Ramos (cell line): ENCODE measurements around the gene WDR7.

Experiments
- in situ Hi-C: fragments of 300-500 bp; cut with MboI; formaldehyde crosslinking; loops from one replicate; pipeline ENCODE4 v1.14.3; 2022; ENCODE audit warnings: low sequenced_read_pairs; ENCODE audit not compliant: unreplicated experiment

WDR7 gene

GRCh38 chr18:56775701-56776100 lies 124.5 kb downstream of the WDR7 start:
- in situ Hi-C loops: loop anchor here (25.0 kb wide), 1 partner anchor 662 kb away; the partner anchor contains the start of gene ONECUT2

- in situ Hi-C loops: loop anchor here (25.0 kb wide), 1 partner anchor 650 kb away; the partner anchor contains the start of gene ONECUT2
These were observed 136.2 kb downstream of the WDR7 start for GRCh38 chr18:56787390-56787789.

GRCh38 chr18:56789004-56789888 lies 138.1 kb downstream of the WDR7 start:
- in situ Hi-C loops: loop anchor here (25.0 kb wide), 1 partner anchor 648 kb away; the partner anchor contains the start of gene ONECUT2

- in situ Hi-C loops: loop anchor here (25.0 kb wide), 1 partner anchor 647 kb away; the partner anchor contains the start of gene ONECUT2
These were observed 138.7 kb downstream of the WDR7 start for GRCh38 chr18:56789889-56790180.

GRCh38 chr18:56795381-56795780 lies 144.2 kb downstream of the WDR7 start:
- in situ Hi-C loops: loop anchor here (25.0 kb wide), 1 partner anchor 642 kb away; the partner anchor contains the start of gene ONECUT2

DNA sequence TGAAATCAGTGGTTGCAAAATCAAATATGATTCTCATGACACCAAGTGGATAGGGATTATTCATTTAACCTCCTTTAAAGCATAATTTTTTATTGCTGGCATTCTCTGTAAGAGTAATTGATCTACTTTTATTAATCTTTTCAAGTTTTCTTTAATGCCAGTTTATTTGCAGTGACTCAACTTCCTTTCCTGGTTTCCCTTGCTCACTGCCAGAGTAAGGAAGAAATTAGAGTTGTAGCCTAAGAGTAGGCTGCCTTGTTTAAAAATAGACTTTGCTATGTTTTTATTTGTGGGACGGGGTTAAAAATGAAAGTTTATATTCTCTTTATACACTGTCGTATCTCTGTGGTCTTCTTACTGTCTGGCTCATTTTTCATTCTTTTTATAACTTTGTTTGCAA lies 148.6 kb downstream of the WDR7 start:
- in situ Hi-C loops: loop anchor here (25.0 kb wide), 1 partner anchor 638 kb away; the partner anchor contains the start of gene ONECUT2

DNA sequence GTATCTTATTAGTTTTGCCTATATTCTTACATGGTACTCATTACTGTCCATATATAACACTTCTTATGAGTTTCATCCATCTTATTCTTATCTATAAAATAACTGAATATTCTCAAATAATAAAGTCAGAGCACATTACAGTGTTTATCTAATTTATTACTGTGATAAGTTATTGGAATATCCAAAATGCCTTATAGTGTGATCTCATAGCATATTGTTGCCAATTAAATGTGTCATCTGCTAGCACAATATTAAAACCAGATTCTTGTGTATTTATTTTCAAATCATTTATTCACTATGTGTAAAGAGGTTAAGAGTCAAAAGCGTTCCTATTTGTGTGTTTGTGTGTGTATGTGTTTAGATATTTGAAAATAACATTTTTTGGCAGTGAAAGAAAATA lies 151.9 kb downstream of the WDR7 start:
- in situ Hi-C loops: no loop called here

DNA sequence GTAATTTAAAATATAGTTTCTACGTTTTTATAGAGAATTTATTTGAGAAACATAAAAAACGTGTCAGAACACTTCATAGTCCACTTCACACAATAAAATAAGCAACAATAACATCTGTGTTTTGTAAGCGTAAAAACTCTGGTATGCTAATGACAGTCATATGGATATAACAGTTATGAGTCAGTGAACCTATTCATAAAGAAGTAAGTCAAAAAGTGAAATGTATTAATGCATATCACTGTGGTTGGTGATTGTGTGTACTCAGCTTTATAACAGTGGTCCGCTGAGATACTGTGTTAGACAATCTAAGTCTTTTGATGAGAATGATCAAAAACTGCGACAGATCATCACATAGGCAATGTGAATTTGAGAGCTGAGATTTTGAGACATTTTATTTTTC lies 153.2 kb downstream of the WDR7 start:
- in situ Hi-C loops: no loop called here

- in situ Hi-C loops: no loop called here
These were observed 156.7 kb downstream of the WDR7 start for GRCh38 chr18:56807901-56808300.

DNA sequence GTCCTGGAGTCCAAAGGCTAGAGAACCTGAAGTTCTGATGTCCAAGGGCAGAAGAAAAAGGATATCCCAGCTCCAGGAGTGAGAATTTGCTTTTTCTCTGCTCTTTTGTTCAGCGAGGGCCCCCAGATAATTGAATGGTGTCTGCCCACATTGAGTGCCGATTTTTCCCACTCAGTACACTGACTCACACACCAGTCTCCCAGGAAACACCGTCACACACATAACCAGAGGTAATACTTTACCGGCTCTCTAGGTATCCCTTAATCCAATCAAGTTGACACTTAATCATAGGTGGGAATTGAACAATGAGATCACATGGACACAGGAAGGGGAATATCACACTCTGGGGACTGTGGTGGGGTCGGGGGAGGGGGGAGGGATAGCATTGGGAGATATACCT lies 161.5 kb downstream of the WDR7 start:
- in situ Hi-C loops: no loop called here

DNA sequence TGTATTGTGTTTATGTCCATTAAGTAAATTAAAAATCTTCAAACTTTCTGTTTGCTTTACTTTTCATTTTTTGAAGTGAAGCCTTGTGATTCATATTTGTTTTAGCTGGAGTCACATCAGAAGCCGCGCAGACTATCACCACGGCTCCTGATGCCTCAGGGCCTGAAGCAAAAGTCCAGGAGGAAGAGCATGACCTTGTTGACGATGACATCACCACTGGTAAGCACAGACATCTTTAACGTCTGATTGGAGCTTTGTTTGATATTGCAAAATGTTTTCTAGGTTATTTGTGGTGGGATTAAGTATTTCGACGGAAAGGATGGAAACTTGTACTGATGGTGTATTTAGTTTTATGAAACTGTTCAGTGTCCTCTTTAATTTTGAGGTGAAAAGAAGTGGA lies 164.8 kb downstream of the WDR7 start:
- in situ Hi-C loops: no loop called here

DNA sequence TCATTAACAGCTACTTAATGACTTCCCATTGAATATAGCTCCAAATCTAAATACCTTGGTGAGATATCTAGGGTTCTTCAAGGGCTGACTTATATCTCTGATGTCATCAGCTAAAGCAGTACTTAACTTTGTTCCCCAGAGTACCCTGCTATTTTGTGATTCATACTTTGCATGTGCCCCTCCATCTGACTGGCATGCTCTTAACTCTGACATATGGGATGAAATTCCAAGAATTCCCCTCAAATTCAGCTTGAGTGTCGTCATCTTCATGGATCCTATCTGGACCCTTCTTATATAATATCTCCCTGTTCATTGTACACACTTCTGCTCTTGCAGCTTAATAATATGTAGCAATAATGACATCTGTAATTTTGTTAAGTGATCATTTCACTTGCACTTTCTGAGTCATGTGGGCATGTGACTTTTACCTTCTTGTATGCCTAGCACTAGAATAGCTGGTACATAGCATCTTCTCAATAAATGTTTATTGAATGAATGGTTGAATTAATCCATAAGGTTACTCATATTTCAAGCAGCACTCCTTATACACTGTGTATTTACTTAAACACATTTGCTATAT lies 172.9 kb downstream of the WDR7 start:
- in situ Hi-C loops: loop anchor here (10.0 kb wide), 1 partner anchor 61 kb away; no protein-coding TSS in a partner anchor

DNA sequence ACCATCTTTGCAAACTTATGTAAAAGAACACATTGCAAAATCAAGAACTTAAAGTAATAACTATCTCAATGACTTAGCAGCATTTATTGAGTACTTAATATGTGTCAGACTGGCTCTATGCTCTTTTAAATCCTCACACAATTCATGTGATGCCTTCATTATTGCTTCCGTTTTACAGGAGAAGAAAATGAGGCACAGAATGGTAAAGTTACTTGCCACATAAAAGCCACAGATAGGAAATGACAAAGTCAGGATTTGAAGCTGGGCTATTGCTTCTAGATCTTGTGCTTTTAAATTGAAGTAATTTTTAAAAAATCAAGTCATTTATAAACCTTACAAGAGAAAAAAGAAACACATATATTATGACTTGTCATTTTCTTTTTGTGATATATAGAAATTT lies 174.2 kb downstream of the WDR7 start:
- in situ Hi-C loops: loop anchor here (10.0 kb wide), 1 partner anchor 59 kb away; no protein-coding TSS in a partner anchor

GRCh38 chr18:56825878-56826277 lies 174.7 kb downstream of the WDR7 start:
- in situ Hi-C loops: loop anchor here (10.0 kb wide), 1 partner anchor 59 kb away; no protein-coding TSS in a partner anchor

DNA sequence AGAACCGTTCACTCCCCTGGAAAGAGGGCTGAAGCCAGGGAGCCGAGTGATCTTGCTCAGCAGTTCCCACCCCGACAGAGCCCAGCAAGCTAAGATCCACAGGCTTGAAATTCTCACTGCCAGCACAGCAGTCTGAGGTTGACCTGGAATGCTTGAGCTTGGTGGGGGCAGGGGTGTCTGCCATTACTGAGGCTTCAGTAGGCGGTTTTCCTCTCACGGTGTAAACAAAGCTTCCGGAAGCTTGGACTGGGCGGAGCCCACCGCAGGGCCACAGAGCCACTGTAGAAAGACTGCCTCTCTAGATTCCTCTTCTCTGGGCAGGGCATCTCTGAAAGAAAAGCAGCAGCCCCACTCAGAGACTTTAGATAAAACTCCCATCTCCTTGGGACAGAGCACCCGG lies 180.8 kb downstream of the WDR7 start:
- in situ Hi-C loops: no loop called here

GRCh38 chr18:56835331-56835730 lies 184.2 kb downstream of the WDR7 start:
- in situ Hi-C loops: no loop called here

GRCh38 chr18:56836173-56836572 lies 185.0 kb downstream of the WDR7 start:
- in situ Hi-C loops: no loop called here

DNA sequence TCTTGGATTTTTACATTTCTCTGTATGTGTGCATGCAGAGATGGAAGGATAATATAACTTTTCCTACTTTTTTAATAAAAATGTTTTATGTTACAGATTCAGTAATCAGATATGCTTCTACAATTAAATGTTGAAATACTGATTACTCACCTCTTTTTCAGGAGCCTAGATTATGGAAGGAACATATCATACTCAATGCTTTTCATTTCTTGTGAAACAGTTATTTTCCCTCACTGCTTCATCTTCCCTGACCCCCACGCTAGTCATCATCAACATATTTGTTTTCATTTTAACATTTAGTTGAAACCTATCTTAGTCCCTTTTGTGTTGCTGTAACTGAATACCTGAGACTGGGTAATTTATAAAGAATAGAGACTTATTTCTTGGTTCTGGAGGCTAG lies 190.7 kb downstream of the WDR7 start:
- in situ Hi-C loops: no loop called here

GRCh38 chr18:56843241-56843640 lies 192.1 kb downstream of the WDR7 start:
- in situ Hi-C loops: no loop called here

DNA sequence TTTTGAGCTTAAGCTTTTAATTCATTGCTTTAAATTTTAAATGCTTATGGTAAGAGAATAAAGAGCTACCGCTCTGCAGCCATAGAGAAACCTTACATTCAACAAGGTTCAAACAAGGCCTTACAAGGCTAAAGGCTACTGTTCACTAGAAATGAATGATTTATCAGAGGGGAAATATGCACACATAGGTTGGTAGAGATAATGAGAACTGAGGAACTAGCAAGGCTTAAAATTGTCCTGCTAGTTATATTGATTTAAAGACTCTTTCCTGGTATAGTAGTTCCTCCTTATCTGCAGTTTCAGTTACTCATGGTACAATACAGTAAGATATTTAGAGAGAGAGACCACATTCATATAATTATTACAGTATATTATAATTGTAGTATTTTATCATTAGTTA lies 193.4 kb downstream of the WDR7 start:
- in situ Hi-C loops: no loop called here

GRCh38 chr18:56851774-56852173 lies 200.6 kb downstream of the WDR7 start:
- in situ Hi-C loops: no loop called here
